Measurements from ENCODE around the gene PPM1H. TPM values are rescaled to one million over a fixed set of nuclear protein-coding genes. Genes with fewer than 3 reads are reported as not detected.
"Not testable (repeated sequence)": the region's sequence is repeated elsewhere in the genome, so short reads cannot be mapped to it uniquely, and the experiment has no call there.

The PPM1H gene, protein sequence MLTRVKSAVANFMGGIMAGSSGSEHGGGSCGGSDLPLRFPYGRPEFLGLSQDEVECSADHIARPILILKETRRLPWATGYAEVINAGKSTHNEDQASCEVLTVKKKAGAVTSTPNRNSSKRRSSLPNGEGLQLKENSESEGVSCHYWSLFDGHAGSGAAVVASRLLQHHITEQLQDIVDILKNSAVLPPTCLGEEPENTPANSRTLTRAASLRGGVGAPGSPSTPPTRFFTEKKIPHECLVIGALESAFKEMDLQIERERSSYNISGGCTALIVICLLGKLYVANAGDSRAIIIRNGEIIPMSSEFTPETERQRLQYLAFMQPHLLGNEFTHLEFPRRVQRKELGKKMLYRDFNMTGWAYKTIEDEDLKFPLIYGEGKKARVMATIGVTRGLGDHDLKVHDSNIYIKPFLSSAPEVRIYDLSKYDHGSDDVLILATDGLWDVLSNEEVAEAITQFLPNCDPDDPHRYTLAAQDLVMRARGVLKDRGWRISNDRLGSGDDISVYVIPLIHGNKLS
- total RNA-seq (2014; rRNA removed; shearing (Covaris generic)) = 55.7 and 58.4 TPM in 2 replicates
- polyA plus RNA-seq (2015; cell fraction: cytosol; rRNA removed) = 29.6 and 38.7 TPM in 2 replicates
- 17.5 and 18.4 TPM in 2 replicates for polyA plus RNA-seq (2015; cell fraction: nucleus; rRNA removed)

DNA sequence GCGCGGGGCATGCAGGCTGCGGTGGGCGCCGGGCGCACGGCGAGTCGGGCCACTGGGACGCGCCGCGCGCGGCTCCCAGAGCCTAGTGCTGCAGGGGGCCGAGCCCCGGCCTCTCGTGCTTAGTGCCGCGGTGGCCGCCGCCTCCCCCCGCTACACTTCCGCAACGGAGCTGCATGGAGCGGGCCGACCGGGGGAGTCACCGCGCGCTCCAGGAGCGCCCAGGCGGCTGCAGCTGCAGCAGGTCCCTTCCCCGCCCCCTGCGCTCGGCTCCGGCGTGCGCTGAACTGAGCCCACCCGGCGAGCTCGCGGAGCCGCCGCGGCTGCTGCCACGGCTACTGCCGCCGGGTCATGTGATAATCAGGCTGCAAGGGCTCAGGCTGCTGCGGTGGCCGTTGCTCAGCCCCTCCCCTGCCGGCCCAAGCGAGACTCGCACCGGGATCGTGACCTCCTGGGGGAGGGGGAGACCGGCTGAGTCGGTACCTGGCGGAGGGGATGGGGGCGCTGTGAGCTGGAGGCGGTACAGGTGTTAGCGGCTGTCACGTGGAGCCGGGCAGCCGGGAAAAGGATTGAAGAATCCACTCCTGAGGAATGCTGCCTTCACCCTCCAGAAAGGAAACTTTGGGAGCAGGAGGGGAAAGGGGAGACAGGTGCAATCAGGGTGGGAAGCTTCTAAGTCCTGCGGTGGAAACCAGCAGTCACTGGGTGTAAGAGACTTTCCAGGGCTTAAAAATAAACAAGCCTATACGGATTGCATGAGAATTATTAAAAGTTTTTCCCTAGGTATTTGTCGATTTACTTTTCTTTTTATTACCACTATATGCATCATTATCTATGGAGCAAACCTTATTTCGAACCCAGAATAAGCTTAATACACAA is at the start of gene PPM1H:
Gene PPM1H, minus strand, starts transcription at position 352 of the 876 bp plus-strand sequence. CDS start 414 bp downstream, outside the sequence.
- peak; percentile 86 for DNase-seq (ENCODE audit: low read depth, low spot score)
- in situ Hi-C loops (cut with HindIII; ENCODE audit: low pct_unique_long_range_greater_than_20kb, low sequenced_read_pairs) = no loop called here

DNA sequence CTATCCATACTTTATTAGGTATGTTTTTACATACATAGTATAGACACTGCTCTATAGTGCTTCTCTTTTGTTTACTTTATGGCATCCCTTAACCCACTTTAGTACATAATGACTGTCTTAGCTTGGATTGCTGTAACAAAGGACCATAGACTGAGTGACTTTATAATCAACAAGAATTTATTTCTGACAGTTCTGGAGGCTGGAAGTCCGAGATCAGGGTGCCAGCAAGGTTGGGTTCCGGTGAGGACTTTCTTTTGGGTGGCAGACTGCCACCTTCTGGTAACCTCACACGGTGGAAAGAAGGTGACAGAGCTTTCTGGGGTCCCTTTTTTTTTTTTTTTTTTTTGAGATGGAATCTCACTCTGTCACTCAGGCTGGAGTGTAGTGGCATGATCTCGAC is 48.6 kb upstream of the PPM1H start:
- in situ Hi-C loops (cut with HindIII; ENCODE audit: low pct_unique_long_range_greater_than_20kb, low sequenced_read_pairs) = no loop called here
- DNase-seq (ENCODE audit: low read depth, low spot score) = peak; percentile 61

DNA sequence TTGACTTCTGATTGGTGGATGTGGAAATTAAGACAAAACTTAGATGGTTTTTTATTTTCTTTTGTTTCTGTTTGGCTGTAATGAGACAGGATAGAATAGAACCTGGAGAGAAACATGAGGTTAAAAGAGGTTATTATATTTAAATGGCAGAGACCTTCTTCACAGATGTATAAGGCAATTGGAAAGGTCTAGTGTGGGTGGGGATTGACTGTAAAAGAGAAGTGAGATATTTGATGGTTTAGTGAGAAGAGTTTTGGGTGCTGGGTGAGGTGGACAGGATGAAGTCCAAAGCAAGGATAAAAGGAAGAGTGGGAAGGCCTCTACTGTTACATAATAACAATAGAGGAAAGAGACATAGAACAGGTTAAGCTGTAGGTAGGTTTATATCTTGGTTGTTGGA is 43.8 kb upstream of the PPM1H start:
- in situ Hi-C loops (cut with HindIII; ENCODE audit: low pct_unique_long_range_greater_than_20kb, low sequenced_read_pairs) = no loop called here
- DNase-seq (ENCODE audit: low read depth, low spot score) = no peak

DNA sequence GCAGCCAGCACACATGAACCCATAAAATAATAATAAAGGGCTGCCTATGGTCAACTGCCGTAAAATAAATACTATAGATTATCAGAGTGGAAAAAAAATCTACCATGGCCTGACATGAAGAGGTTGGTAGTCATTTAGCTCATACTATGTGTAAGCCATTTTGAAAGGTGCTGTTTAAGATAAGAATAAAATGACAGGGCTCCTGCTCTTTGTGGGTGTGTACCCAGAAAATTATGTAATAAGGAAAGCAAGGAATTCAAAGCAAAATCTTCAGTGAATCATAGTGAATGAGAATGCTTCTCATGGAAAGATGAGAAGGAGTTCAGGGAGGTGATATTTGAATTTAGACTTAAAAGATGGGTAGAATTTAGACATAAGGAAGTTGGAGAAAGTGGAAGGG is 42.9 kb upstream of the PPM1H start:
- DNase-seq (ENCODE audit: low read depth, low spot score) = no peak
- in situ Hi-C loops (cut with HindIII; ENCODE audit: low pct_unique_long_range_greater_than_20kb, low sequenced_read_pairs) = no loop called here

DNA sequence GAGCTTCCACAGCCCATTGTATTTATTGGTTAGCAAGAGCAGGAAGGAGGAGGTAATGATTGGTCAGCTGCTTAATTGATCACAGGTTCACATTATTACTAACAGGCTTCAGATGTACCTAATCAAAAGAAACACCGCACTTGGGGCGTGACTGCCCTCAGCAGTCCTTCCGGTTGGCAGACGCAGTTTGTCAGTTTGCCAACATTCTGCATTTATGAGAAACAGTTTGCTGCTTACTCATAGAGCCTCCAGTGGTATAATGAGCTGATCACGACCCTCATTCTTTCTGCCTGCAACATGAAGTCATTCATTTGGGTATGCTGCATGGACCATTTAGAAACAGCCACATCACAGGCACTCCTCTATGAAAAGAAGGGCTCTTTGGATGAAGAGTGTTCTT is 42.5 kb upstream of the PPM1H start:
- in situ Hi-C loops (cut with HindIII; ENCODE audit: low pct_unique_long_range_greater_than_20kb, low sequenced_read_pairs) = no loop called here
- DNase-seq (ENCODE audit: low read depth, low spot score) = peak; percentile 57

DNA sequence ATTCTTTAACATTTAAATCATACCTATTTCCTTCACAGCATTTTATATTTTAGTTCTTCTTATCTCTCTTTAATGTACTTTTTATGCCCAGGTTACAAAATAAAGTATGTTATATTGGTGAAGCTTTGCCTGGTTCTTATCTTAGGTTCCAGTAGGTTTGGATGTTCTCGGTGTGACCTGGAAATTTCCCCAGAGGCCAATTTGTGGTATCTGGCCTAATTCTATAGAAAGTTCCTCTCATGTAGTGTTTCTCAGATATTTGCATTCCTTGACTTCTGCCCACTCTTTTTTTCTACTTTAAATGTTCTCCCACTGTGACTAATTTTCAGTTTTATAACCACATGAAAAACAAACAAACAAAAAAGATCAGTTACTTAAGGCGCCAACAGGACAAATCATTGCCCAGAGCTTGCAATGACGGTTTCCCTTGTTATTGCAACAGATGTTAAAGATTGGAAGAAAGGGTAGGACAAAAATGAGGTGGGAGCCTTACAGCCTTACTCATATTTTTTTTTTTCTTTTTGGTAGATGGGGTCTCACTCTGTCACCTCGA is 41.2 kb upstream of the PPM1H start:
- in situ Hi-C loops (cut with HindIII; ENCODE audit: low pct_unique_long_range_greater_than_20kb, low sequenced_read_pairs) = no loop called here
- DNase-seq (ENCODE audit: low read depth, low spot score) = no peak

DNA sequence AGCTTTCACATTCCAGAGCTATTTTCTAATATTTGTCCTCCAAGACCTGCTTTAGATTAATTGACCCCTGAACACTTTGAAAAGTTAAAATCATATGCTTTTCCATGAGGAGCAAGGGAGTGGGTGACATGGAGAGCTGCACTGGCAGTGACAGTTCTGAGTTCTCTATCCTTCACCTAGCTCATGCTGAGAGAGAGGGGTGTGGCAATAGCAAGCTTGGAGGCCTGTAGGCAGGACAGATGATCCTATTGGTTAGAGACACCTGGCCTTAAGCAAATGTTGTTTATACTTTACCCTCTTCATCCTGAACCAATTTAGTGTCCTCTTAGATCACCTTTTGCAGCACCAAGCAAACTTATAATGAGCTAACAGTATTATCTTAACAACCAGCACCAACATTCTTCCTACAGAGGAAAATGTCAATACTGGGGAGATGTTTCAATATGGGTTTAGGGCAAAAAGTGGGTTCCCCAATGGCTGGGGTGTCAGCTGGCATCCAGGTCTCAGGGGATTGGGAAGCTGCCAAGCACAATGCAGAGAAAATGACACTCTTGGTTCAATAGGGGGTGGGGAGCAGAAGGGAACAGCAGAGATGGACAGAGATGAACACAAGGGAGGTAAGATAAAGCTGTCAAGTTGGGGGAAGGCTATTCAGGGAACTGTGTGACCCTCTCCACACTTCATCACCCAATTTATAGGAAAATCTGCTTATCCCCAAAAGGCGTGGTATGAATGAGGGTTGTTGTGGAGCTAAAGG is 37.0 kb upstream of the PPM1H start:
- in situ Hi-C loops (cut with HindIII; ENCODE audit: low pct_unique_long_range_greater_than_20kb, low sequenced_read_pairs) = no loop called here
- DNase-seq (ENCODE audit: low read depth, low spot score) = no peak

DNA sequence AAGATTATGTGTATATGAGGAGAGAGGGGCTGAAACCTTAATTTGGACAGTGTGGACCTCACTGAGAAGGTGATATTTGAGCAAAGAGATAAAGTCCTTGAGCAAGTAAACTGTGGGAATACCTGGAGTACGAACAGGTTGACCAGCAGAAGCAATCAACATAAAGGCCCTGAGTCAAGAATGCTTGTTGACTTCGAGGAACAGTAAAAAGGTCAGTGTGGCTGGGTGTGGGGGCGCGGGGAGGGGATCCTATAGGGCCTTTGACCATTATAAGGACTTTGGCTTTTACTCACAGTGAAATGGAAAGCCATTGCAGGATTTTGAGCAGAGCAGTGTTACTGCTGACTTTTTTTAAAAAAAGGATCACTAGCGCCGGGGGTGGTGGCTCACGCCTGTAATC is 34.7 kb upstream of the PPM1H start:
- DNase-seq (ENCODE audit: low read depth, low spot score) = no peak
- in situ Hi-C loops (cut with HindIII; ENCODE audit: low pct_unique_long_range_greater_than_20kb, low sequenced_read_pairs) = no loop called here

DNA sequence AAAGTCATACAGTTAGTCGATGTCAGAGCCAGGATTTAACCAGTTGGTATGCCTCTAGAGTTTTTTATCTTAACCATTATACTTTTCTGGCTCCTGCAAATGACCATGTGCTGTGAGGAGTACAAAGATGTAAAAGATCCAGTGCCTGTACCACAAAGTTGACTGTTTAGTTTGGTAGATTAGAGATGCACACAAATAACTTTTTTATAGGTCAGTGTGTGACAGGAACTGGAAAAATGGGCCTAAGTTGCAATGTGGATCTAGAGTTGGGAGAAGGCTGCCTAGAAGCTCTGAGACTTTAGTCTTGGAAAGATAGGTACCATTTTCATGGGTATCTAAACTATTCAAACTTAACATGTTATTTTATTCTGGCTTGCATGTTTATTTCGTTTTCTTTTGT is 32.8 kb upstream of the PPM1H start:
- in situ Hi-C loops (cut with HindIII; ENCODE audit: low pct_unique_long_range_greater_than_20kb, low sequenced_read_pairs) = no loop called here
- DNase-seq (ENCODE audit: low read depth, low spot score) = no peak

DNA sequence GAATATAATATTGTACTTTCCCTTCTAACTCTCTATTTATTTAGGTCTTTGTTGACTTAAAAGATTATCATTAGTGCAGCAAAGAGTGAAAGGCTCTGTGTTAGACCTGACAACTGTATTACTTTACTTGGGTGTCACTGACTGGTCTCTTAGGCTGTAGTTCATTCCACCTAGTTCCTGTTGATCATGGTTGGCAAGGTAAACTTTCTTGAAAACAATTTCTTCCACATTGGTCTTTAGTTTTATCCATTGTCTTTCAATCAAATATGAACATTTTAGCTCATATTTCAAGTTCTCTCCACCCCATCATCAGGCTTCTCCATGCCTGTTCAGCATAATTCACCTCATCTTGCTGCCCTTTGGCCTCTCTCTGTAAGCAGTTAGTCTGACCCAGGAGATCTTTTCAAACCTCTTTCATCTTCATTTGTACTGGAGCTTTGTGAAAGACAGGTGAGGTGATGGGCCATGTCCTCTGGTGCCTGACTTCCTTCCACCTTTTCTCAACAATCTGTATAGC is 32.1 kb upstream of the PPM1H start:
- in situ Hi-C loops (cut with HindIII; ENCODE audit: low pct_unique_long_range_greater_than_20kb, low sequenced_read_pairs) = no loop called here
- no peak for DNase-seq (ENCODE audit: low read depth, low spot score)

DNA sequence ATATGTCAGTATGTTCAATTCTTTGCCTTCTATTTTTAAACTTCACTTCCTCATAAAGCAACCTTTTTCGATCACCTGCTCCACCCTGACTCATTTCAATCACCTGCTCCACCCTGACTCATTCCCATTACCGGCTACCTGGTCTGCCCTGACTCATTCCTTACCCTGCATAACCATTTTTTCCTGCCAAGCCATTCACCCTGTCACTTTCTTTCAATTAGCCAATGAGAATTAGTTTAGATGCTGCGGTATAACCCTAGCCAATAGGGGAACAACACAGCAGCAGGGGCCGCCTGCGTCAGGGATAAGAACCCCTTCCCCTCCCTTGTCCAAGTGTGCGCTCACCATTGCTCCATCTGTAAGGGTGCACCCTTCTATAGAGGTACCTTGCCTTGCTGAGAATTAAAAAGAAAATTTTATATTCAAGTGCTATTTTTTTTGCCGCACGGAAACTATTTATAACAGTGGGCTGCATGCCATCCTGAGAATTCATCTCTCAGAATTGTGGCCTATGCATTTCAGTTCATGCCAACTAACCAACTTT is 31.6 kb upstream of the PPM1H start:
- DNase-seq (ENCODE audit: low read depth, low spot score); in situ Hi-C loops (cut with HindIII; ENCODE audit: low pct_unique_long_range_greater_than_20kb, low sequenced_read_pairs): not testable (repeated sequence)

DNA sequence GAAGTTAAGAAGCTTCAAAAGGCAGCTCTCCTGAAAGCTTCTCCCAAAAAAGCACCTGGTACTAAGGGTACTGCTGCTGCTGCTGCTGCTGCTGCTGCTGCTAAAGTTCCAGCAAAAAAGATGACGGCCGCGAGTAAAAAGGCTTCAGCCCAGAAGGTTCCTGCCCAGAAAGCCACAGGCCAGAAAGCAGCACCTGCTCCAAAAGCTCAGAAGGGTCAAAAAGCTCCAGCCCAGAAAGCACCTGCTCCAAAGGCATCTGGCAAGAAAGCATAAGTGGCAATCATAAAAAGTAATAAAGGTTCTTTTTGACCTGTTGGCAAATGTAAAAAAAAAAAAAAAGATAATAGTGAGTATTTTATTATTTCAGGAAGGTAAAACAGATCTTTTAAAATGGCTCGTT is 30.8 kb upstream of the PPM1H start:
- DNase-seq (ENCODE audit: low read depth, low spot score); in situ Hi-C loops (cut with HindIII; ENCODE audit: low pct_unique_long_range_greater_than_20kb, low sequenced_read_pairs): not testable (repeated sequence)

DNA sequence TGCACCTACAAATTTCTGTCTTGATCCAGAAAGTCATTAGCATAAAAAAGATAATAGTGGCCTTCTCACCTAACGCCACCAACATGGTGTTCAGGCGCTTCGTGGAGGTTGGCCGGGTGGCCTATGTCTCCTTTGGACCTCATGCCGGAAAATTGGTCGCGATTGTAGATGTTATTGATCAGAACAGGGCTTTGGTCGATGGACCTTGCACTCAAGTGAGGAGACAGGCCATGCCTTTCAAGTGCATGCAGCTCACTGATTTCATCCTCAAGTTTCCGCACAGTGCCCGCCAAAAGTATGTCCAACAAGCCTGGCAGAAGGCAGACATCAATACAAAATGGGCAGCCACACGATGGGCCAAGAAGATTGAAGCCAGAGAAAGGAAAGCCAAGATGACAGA is 30.3 kb upstream of the PPM1H start:
- in situ Hi-C loops (cut with HindIII; ENCODE audit: low pct_unique_long_range_greater_than_20kb, low sequenced_read_pairs); DNase-seq (ENCODE audit: low read depth, low spot score): not testable (repeated sequence)

DNA sequence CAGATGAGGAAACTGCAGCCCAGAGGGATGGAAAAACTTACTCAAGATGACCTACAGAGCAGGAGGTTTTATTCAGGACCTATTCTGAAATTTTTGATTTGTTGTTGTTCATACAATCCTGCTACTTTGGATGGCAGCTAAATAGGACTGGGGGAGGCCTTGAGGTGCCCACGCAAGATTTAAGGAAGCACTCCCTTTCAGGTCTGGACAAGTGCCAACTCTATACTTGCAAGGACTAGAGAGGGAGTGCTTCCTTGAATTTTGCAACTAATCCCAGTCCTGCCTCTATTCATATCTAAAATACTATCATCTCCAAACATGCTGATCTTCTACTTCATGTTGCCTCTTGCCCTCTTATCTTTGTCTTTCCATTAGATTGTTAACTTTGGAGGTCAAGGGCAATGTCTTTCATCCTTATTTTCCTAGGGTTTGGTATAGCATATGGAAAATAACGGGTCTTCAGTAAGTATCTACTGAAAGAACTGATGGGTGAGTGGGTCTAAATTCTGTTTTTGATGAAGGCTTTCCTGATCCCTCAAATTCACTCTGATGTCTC is 28.6 kb upstream of the PPM1H start:
- no peak for DNase-seq (ENCODE audit: low read depth, low spot score)
- in situ Hi-C loops (cut with HindIII; ENCODE audit: low pct_unique_long_range_greater_than_20kb, low sequenced_read_pairs) = no loop called here

DNA sequence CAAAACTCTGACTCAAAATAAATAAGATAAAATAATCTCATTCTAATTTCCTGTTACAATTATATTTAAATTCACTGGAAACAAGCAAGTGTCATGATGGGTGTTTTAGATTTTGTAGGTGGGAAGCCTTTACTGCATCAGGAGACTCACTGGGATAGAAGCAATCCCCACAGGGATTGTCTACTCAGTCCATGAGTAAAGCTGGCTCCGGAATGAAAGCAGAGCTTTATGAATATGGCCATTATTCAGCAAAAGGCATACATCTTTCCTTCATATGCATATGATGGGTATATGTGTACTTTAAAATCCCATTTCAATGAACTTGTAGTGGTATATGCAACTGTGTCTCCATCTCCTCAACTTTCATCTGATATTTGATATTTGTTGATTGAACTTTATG is 25.4 kb upstream of the PPM1H start:
- DNase-seq (ENCODE audit: low read depth, low spot score) = peak; percentile 67
- in situ Hi-C loops (cut with HindIII; ENCODE audit: low pct_unique_long_range_greater_than_20kb, low sequenced_read_pairs) = no loop called here

DNA sequence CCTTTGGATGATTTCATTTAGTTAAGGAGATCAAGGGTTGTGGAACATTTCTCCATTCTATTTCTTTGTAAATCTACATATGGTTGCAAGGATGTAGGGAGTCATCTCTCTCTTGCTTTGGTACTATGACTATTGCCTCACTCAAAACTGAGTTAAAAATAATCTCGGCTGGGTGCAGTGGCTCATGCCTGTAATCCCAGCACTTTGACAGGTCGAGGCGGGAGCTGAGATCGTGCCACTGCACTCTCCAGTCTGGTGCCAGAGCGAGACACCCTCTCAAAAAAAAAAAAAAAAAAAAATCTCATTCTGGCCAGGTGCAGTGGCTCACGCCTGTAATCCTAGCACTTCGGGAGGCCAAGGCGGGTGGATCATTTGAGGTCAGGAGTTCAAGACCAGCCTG is 24.8 kb upstream of the PPM1H start:
- in situ Hi-C loops (cut with HindIII; ENCODE audit: low pct_unique_long_range_greater_than_20kb, low sequenced_read_pairs) = no loop called here
- DNase-seq (ENCODE audit: low read depth, low spot score) = no peak
